GM12891 (cell line): Measurements from ENCODE around the gene PROSER2.

Experiments used
- PAX5 ChIP-seq: IDR thresholded peaks from 2 replicates; pipeline ENCODE4 v1.6.1; 2011; ENCODE audit warnings: low read length, moderate library complexity, mild to moderate bottlenecking; ENCODE audit not compliant: insufficient read depth, severe bottlenecking
- POLR2A ChIP-seq: IDR thresholded peaks from 2 replicates; pipeline ENCODE4 v1.6.1; 2011; ENCODE audit warnings: low read depth, low read length, control low read depth
- POLR2AphosphoS5 ChIP-seq: IDR thresholded peaks from 2 replicates; pipeline ENCODE4 v1.6.1; 2011; ENCODE audit warnings: low read depth, low read length, control low read depth
- SPI1 ChIP-seq: IDR thresholded peaks from 2 replicates; pipeline ENCODE4 v1.6.1; 2011; ENCODE audit warnings: low read depth, low read length, control low read depth
- TAF1 ChIP-seq: IDR thresholded peaks from 2 replicates; pipeline ENCODE4 v1.6.1; 2011; ENCODE audit warnings: low read depth, low read length, control low read depth

GRCh38 chr10:11854301-11854700 is 31.1 kb downstream of the PROSER2 start:
- TF ChIP-seq POLR2AphosphoS5, result no peak
- no peak for TF ChIP-seq TAF1
- no peak for TF ChIP-seq POLR2A
- no peak for TF ChIP-seq SPI1
- no peak for TF ChIP-seq PAX5
